22Rv1 (cell line): ENCODE results near the gene DCAF12L1.

Experiments used
- CTCF ChIP-seq: fragments of 450-650 bp; IDR thresholded peaks from 2 replicates; pipeline ENCODE4 v1.5.1; 2017; ENCODE audit warnings: mild to moderate bottlenecking
- ZFX ChIP-seq: fragments of 450-650 bp; IDR thresholded peaks from 2 replicates; pipeline ENCODE4 v1.6.1; 2017; ENCODE audit warnings: antibody characterized with exemption, borderline replicate concordance

- TF ChIP-seq CTCF (no peak), ZFX (no peak)
Measured at GRCh38 chrX:126580877-126581276, 28.3 kb upstream of the DCAF12L1 start.
